Fibroblast of pulmonary artery (primary cell): ENCODE data around the gene RABGAP1L.

Experiments used
- DNase-seq: peaks from one replicate; pipeline ENCODE4 v3.0.0-alpha.2; 2010; ENCODE audit warnings: low read depth
- H3K4me3 ChIP-seq: replicated peaks from 2 replicates; pipeline ENCODE4 v1.5.1; 2011; ENCODE audit warnings: low read depth, mild to moderate bottlenecking, control low read depth, low read length, moderate library complexity
- CTCF ChIP-seq: IDR thresholded peaks from 2 replicates; pipeline ENCODE4 v1.5.1; 2011; ENCODE audit warnings: mild to moderate bottlenecking, control low read depth, low read length, inconsistent platforms; ENCODE audit errors: missing control alignments

Gene RABGAP1L

GRCh38 chr1:174818014-174818616, 658.8 kb downstream of the RABGAP1L start:
- H3K4me3 ChIP-seq: no peak overlapping the region
- no peak for TF ChIP-seq CTCF
- DNase-seq: no peak

- no peak overlapping the region for H3K4me3 ChIP-seq
- TF ChIP-seq CTCF: no peak
- no peak for DNase-seq
These were observed 659.6 kb downstream of the RABGAP1L start for GRCh38 chr1:174818951-174819350.

GRCh38 chr1:174819596-174819995, 660.3 kb downstream of the RABGAP1L start:
- TF ChIP-seq CTCF: no peak
- no peak for DNase-seq
- no peak overlapping the region for H3K4me3 ChIP-seq

GRCh38 chr1:174825127-174825526, 665.8 kb downstream of the RABGAP1L start:
- no peak for TF ChIP-seq CTCF
- DNase-seq: no peak
- H3K4me3 ChIP-seq: no peak overlapping the region

GRCh38 chr1:174825806-174826205, 666.5 kb downstream of the RABGAP1L start:
- H3K4me3 ChIP-seq: no peak overlapping the region
- TF ChIP-seq CTCF: no peak
- DNase-seq: no peak

GRCh38 chr1:174828264-174828663, 668.9 kb downstream of the RABGAP1L start:
- H3K4me3 ChIP-seq: no peak overlapping the region
- no peak for TF ChIP-seq CTCF
- no peak for DNase-seq

- H3K4me3 ChIP-seq: no peak overlapping the region
- DNase-seq: no peak
- no peak for TF ChIP-seq CTCF
These were observed 670.7 kb downstream of the RABGAP1L start for GRCh38 chr1:174829990-174830389.
